ENCODE data around the gene USH1C.

- TF ChIP-seq POLR2A (IDR thresholded peaks at IDR 0.05) (no peak), CTCF (IDR thresholded peaks at IDR 0.05) (no peak)
Measured at GRCh38 chr11:17508306-17508705, 35.9 kb downstream of the USH1C start.

Measured in adrenal gland (tissue), 5 donors.